GM18858 (cell line): ENCODE results near the gene ERVW-1.
"Not testable (repeated sequence)": the region's sequence is repeated elsewhere in the genome, so short reads cannot be mapped to it uniquely, and the experiment has no call there.

ENCODE experiments used
- ATAC-seq: cut with Tn5 transposase; IDR thresholded peaks from one replicate; pipeline ENCODE4 v1.9.1; 2021; ENCODE audit not compliant: unreplicated experiment

The ERVW-1 gene

GRCh38 chr7:92477681-92478080 is at the start of gene ERVW-1:
Gene ERVW-1 (minus strand): TSS chr7:92477946. CDS start chr7:92470381, 7,565 bp downstream.
- ATAC-seq = not testable (repeated sequence)

GRCh38 chr7:92523110-92523509 is 45.4 kb upstream of the ERVW-1 start:
- no peak for ATAC-seq

GRCh38 chr7:92520024-92520423 is 42.3 kb upstream of the ERVW-1 start:
- ATAC-seq = no peak

GRCh38 chr7:92517631-92518030 is 39.9 kb upstream of the ERVW-1 start:
- no peak for ATAC-seq

GRCh38 chr7:92513167-92513902 is 35.6 kb upstream of the ERVW-1 start:
- ATAC-seq = no peak

- no peak for ATAC-seq
These were observed 31.2 kb upstream of the ERVW-1 start for GRCh38 chr7:92508946-92509345.

- no peak for ATAC-seq
These were observed 28.6 kb upstream of the ERVW-1 start for GRCh38 chr7:92506363-92506762.

- ATAC-seq = no peak
These were observed 26.8 kb upstream of the ERVW-1 start for GRCh38 chr7:92504563-92504962.

GRCh38 chr7:92503767-92504166 is 26.0 kb upstream of the ERVW-1 start:
- ATAC-seq = no peak

GRCh38 chr7:92498557-92498956 is 20.8 kb upstream of the ERVW-1 start:
- no peak for ATAC-seq

GRCh38 chr7:92496876-92497275 is 19.1 kb upstream of the ERVW-1 start:
- ATAC-seq = no peak

- no peak for ATAC-seq
These were observed 11.9 kb upstream of the ERVW-1 start for GRCh38 chr7:92489634-92490033.

GRCh38 chr7:92487804-92488203 is 10.1 kb upstream of the ERVW-1 start:
- no peak for ATAC-seq

GRCh38 chr7:92485974-92486373 is 8.2 kb upstream of the ERVW-1 start:
- ATAC-seq = no peak

GRCh38 chr7:92485267-92485892 is 7.6 kb upstream of the ERVW-1 start:
- ATAC-seq = no peak

GRCh38 chr7:92484226-92484625 is 6.5 kb upstream of the ERVW-1 start:
- not testable (repeated sequence) for ATAC-seq

- not testable (repeated sequence) for ATAC-seq
These were observed 5.9 kb upstream of the ERVW-1 start for GRCh38 chr7:92483624-92484023.

GRCh38 chr7:92479146-92479545 is 1.4 kb upstream of the ERVW-1 start:
- not testable (repeated sequence) for ATAC-seq

GRCh38 chr7:92478711-92479110 is 965 bp upstream of the ERVW-1 start:
- ATAC-seq = no peak

GRCh38 chr7:92478095-92478494 is 349 bp upstream of the ERVW-1 start:
- no peak for ATAC-seq

- not testable (repeated sequence) for ATAC-seq
These were observed 1.7 kb downstream of the ERVW-1 start for GRCh38 chr7:92475851-92476590.

- ATAC-seq = not testable (repeated sequence)
These were observed 2.4 kb downstream of the ERVW-1 start for GRCh38 chr7:92475261-92475770.
